Measurements from ENCODE around the gene SPAG16. TPM values are rescaled to one million over a fixed set of nuclear protein-coding genes. Genes with fewer than 3 reads are reported as not detected.

SPAG16 gene
- total RNA-seq, 1 donor: 56.1 TPM

DNA sequence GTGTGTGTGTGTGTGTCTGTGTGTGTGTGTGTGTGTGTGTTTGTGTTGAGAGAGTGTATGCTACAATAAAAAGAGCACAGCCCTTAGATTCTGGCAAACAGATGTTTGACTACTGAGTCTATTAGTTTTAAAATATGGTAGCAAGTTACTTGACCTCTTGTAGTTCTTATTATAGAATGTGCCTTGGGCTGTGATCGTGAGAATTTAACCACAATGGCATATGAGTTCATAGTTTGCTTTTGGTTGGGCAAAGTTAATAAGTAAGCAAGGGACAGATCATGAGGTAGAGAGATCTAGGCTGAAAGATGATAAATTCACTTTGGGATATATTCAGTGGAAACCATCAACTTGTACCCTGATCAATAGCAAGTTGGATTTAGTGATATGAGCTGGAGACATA is 792.3 kb downstream of the SPAG16 start:
- DNase-seq (ENCODE audit: low read depth): peak; percentile 20
- TF ChIP-seq, protein P1, sequence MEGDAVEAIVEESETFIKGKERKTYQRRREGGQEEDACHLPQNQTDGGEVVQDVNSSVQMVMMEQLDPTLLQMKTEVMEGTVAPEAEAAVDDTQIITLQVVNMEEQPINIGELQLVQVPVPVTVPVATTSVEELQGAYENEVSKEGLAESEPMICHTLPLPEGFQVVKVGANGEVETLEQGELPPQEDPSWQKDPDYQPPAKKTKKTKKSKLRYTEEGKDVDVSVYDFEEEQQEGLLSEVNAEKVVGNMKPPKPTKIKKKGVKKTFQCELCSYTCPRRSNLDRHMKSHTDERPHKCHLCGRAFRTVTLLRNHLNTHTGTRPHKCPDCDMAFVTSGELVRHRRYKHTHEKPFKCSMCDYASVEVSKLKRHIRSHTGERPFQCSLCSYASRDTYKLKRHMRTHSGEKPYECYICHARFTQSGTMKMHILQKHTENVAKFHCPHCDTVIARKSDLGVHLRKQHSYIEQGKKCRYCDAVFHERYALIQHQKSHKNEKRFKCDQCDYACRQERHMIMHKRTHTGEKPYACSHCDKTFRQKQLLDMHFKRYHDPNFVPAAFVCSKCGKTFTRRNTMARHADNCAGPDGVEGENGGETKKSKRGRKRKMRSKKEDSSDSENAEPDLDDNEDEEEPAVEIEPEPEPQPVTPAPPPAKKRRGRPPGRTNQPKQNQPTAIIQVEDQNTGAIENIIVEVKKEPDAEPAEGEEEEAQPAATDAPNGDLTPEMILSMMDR (IDR thresholded peaks at IDR 0.05; ENCODE audit: insufficient read depth, low read depth, low read length): no peak
- H3K4me3 ChIP-seq (ENCODE audit: low read depth, low read length): no peak overlapping the region

DNA sequence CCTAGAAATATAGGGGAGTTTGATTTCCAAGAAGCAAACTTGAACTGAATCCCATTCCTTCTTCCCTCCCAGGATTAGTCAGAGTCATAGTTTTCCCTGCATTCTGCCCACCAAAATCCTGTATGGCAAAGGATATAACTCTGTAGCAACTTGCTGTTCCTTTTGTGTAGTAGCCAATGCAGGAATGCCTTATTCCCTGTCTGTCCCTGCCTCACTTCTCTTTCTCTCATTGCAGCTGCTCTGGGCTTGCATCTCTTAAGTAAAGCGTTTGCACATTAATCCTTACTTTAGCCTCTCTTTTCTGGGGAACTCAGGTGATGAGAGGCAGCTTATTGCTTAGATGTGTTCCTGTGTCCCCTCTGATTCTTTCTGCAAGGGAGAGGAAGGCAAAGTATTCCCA is 793.5 kb downstream of the SPAG16 start:
- TF ChIP-seq, protein P1 (IDR thresholded peaks at IDR 0.05; ENCODE audit: insufficient read depth, low read depth, low read length): no peak
- H3K4me3 ChIP-seq (ENCODE audit: low read depth, low read length): no peak overlapping the region
- DNase-seq (ENCODE audit: low read depth): no peak

DNA sequence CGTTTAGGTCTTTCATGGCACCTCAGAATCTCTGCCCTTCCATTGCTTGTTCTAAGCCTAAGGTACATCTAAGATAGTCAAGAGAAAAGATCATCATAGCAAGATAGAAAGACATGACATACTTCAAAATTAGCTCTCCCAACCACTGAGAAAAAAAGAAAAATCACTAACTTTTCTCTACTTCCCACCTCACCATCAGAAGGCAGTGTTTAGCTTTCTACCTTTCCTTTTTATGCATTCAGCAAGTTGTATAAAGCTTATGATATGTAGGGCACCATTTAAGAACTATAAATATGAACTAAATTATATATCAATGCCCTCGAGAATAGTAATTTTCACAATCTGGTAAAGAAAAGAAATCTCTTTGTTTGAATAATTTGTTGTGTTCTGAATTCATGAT is 794.8 kb downstream of the SPAG16 start:
- DNase-seq (ENCODE audit: low read depth): no peak
- TF ChIP-seq, protein P1 (IDR thresholded peaks at IDR 0.05; ENCODE audit: insufficient read depth, low read depth, low read length): no peak

DNA sequence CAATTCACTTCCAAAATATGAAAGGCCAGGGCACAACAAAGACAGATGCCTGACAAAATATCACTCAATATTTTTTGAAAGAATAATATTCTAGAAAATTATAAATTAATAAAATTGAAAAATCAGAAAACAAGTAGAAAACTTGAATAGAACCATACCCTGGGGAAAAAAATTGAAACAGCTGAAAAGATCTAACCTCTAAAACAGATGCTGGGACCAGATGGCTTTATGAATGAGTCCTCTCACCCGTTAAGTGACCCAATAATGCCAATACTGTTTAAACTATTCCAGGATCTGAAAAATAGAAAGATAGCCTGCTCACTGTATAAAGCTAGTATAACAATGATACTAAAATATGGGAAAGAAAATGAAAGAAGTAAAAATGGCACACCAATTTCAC is 804.3 kb downstream of the SPAG16 start:
- TF ChIP-seq, protein P1 (IDR thresholded peaks at IDR 0.05; ENCODE audit: insufficient read depth, low read depth, low read length): no peak
- no peak overlapping the region for H3K4me3 ChIP-seq (ENCODE audit: low read depth, low read length)
- DNase-seq (ENCODE audit: low read depth): no peak

More for the DNA sequence above, 794.8 kb downstream of the SPAG16 start:
- H3K4me3 ChIP-seq (ENCODE audit: low read depth, low read length): no peak overlapping the region

DNA sequence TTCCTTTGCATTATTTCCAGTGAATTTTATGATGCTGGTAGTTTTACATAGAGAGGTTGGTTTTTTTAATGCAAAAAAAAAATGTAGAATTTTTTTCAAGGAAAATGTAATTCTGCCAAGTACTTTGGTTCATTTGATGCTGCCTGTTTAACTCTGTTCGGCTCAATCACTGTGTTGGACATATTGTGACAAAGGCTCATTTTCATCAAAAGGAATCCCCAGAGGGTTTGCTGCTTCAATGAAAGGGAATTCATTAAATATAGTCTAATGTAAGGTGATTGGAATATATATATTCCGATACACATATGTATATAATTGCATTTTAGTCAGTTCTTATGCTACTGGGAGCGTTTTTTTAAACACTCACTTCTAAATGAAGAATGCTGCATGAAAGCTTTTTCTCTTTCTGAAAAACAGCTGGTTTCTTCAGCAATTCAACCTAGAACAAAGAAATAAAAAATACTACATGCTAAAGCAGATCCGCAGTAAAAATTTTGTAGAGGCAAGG is 812.0 kb downstream of the SPAG16 start:
- H3K4me3 ChIP-seq (ENCODE audit: low read depth, low read length): no peak overlapping the region
- TF ChIP-seq, protein P1 (IDR thresholded peaks at IDR 0.05; ENCODE audit: insufficient read depth, low read depth, low read length): no peak
- no peak for DNase-seq (ENCODE audit: low read depth)

DNA sequence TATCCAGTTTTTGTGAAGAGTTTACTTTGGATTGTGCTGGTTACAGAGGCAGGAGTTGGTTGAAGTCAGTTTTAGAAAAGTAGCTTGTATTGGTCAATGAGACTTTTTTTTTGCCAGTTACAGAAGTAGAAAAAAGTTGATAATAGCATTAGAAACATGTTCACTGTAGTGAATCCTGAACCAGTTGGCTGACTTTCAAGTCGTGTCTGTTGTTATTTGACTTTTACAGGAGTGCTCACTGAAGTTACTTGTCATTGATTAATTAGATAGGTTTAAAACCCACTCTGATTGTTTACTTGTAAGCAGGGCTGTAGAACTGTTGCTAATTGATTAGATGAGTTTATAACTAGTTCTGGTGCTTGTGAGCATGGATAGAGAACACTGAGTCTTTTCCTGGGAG is 814.5 kb downstream of the SPAG16 start:
- no peak overlapping the region for H3K4me3 ChIP-seq (ENCODE audit: low read depth, low read length)
- TF ChIP-seq, protein P1 (IDR thresholded peaks at IDR 0.05; ENCODE audit: insufficient read depth, low read depth, low read length): no peak
- DNase-seq (ENCODE audit: low read depth): no peak

DNA sequence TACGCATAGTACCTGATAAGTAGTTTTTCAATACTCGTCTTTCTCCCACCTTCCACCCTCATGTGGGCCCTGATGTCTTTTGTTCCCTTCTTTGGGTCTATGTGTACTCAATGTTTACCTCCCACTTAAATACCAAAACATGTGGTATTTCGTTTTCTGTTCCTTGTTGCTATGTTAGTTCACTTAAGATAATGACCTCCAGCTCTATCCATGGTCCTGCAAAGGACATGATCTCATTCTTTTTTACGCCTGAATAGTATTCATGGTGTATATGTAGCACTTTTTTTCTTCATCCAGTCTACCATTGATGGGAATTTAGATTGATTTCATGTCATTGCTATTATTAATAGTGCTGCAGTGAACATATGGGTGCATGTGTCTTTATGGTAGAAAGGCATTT is 816.2 kb downstream of the SPAG16 start:
- TF ChIP-seq, protein P1 (IDR thresholded peaks at IDR 0.05; ENCODE audit: insufficient read depth, low read depth, low read length): no peak
- H3K4me3 ChIP-seq (ENCODE audit: low read depth, low read length): no peak overlapping the region
- no peak for DNase-seq (ENCODE audit: low read depth)

Data from fibroblast of villous mesenchyme (primary cell).